Stimulated activated CD4-positive, alpha-beta T cell treated with anti-CD3 and anti-CD28 coated beads, Interleukin-12 subunit alpha, Interleukin-12 subunit beta, amount 100 ng/mL, for 24 hours (primary cell): ENCODE measurements around the gene SCCPDH.
"Not testable (repeated sequence)": the region's sequence is repeated elsewhere in the genome, so short reads cannot be mapped to it uniquely, and the experiment has no call there.

Source experiments
- DNase-seq, 2 experiments: peaks; one replicate each; pipeline ENCODE4 v3.0.0-alpha.2; 2020; ENCODE audit warnings: low read depth in 2 of 2

Gene SCCPDH

DNA sequence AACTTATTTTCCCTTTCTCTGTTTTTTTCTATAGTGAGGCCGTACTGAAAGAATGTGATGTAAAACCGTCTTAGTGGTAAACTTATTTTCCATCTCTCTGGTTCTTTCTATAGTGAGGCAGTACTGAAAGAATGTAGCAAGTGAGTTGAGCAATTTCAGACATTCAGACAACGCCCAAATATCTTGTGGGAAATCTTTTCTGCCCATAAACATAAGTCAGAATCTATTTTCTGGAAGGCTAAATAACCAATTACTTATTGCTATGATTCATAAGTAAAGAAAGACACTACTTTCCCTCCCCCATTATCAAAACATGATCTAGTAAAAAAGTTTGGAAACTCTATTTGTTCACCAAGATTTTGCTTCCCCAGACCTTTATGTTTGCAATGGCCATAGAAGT is 18.8 kb upstream of the SCCPDH start:
- no peak for DNase-seq

DNA sequence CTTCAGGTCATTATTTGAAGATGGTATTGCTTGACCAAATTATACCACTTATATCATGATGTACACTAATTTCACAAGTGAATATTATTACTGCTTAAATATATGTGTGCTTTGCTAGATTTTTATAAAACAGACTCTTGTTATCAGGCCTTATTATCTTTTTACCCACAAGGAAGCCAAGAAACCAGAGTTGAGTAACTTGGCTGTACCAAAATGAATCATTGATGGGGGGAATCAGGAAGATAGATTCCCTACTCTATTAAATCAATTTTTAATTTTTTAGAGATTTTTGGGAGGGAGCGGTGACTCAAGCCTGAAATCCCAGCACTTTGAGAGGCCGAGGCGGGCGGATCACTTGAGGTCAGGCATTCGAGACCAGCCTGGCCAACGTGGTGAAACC is 16.0 kb upstream of the SCCPDH start:
- no peak for DNase-seq

DNA sequence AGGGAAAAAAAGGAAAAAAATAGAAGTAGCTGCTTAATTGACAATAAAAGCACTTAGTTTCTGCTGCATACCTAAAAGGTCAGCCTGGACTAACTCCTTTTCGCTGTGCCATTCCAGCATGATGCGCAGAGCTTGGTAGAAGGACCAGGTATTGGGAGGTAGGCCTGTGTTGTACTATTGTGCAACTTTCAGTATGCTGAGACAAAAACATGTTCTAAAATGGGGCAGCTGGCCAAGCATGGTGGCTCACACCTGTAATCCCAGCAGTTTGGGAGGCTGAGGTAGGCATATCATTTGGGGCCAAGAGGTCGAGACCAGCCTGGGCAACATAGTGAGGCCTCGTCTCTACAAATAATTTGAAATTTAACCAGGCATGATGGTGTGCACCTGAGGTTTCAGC is 15.0 kb upstream of the SCCPDH start:
- no peak for DNase-seq

DNA sequence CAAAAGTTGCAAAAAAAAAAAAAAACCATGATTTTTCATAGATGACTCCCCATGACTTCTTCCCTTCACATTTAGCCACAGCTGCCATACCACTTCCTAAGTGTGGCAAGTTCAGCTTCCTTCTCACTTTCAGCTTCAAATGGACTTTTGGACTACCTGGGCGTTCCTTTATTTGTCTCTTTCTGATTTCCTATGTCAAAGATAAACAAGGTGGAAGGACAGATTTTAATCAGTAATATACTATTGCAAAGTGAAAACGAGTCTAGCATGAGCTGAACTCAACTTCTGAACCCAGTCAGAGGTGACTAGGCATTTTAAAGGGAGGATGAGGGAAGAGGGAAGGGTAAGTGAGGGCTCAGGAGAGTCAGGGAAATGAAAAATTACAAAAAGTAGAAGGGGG is 14.4 kb upstream of the SCCPDH start:
- DNase-seq: no peak

DNA sequence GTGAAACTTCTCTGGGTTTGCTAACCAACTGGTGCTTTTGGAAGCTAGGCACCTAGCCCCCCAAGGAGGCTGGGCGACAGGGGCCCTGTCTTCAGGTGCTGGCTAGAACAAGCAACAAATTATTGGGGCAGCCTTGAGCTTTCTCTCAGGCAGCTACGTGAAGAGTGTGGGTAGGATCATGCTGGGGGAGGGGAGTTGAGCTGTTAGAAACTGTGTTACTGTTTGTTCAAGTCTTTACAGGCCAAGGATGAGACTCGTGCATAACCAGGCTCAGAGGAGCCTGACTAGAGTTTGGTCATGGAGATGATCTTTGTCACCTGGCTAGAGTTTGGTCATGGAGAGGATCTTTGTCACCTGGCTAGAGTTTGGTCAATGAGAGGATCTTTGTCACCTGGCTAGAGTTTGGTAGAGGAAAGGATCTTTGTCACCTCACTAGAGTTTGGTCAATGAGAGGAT is 12.6 kb upstream of the SCCPDH start:
- DNase-seq: no peak

DNA sequence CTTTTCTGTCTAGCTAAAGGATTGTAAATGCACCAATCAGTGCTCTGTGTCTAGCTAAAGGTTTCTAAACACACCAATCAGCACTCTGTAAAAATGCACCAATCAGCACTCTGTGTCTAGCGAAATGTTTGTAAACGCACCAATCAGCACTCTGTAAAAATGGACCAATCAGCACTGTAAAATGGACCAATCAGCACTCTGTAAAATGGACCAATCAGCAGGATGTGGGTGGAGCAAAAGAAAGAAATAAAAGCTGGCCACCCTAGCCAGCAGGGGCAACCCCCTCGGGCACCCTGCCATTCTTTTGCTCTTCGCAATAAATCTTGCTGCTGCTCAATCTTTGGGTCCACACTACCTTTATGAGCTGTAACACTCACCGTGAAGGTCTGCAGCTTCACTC is 11.8 kb upstream of the SCCPDH start:
- not testable (repeated sequence) for DNase-seq

DNA sequence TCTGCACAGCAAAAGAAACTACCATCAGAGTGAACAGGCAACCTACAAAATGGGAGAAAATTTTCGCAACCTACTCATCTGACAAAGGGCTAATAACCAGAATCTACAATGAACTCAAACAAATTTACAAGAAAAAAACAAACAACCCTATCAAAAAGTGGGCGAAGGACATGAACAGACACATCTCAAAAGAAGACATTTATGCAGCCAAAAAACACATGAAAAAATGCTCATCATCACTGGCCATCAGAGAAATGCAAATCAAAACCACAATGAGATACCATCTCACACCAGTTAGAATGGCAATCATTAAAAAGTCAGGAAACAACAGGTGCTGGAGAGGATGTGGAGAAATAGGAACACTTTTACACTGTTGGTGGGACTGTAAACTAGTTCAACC is 4.8 kb upstream of the SCCPDH start:
- not testable (repeated sequence) for DNase-seq

DNA sequence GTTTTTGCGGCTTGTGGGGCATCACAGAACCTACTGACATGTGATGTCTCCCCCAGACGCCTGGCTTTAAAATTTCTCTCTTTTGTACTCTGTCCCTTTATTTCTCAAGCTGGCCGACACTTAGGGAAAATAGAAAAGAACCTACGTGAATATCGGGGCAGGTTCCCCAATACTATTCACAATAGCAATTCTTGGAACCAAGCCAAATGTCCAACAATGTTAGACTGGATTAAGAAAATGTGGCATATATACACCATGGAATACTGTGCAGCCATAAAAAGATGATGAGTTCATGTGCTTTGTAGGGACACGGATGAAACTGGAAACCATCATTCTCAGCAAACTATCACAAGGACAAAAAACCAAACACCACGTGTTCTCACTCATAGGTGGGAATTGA is 3.4 kb upstream of the SCCPDH start:
- not testable (repeated sequence) for DNase-seq

DNA sequence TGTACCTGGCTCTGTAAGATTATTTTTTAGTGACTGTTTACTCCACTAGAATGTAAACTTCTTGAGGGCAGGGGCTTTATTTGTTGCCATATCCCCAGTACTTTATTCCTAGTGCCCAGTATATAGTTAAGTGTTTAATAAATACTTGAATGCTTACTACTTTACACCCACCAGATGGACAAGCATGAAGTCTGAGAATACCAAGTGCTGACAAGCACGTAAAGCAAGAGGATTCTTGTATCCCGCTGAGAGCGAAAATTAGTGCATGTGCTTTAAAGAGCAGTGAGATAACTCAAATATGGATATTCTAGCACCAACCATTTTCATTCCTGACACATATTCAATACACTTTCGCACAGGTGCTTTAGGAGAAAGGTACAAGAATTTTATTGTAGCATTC is 1.5 kb upstream of the SCCPDH start:
- DNase-seq: no peak

DNA sequence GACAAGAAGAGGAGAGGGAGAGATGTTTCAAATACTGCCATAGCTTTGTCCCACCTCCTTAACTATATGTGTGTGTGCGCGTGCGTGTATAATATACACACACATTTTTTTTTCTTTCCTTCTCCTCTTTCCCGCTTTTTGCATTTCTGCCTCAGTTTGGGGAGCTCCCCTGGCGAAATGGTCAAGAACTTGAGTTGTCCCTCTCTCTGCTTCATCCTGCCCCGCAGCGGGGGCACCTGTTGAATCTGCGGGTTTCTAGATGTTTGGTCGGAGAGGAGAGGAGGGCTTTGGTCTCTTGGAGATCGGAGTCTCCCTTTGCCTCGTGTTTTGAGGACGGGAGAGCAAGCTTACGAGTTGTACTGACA is 504 bp downstream of the SCCPDH start:
- peak in 1 of 2 experiments; percentile 8 for DNase-seq

DNA sequence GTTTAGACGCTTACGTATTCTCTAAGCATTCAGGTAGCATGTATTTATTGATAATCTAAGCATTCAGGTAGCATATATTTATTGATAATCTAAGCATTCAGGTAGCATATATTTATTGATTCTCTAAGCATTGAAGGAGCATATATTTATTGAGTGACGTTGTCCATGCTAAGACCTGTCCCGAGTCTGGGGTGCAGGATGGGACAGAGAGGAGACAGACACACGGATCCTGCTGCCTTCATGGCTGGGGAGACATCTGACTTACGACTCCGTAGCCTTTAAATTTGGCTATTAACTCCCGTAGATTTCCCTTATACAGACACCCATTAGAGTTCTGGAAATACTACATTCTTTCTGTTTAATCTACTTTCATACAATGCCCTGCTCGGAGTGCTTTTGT is 982 bp downstream of the SCCPDH start:
- no peak for DNase-seq

DNA sequence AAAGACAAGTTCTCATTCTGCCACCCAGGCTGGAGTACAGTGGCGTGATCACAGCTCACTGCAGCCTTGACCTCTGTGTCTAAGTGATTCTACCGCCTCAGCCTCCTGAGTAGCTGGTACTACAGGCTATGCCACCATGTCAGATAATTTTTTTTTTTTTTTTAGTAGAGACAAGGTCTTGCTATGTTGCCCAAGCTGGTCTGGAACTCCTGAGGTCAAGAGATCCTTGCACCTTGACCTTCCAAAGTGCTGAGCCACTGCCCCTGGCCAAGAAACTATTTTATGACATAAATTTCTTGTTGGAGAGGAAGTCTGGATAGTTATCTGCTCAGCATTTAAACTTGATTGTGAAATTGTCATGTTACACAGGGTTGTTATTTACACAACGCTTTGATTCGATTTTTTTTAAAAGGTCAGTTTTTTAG is 2.1 kb downstream of the SCCPDH start:
- DNase-seq: no peak

DNA sequence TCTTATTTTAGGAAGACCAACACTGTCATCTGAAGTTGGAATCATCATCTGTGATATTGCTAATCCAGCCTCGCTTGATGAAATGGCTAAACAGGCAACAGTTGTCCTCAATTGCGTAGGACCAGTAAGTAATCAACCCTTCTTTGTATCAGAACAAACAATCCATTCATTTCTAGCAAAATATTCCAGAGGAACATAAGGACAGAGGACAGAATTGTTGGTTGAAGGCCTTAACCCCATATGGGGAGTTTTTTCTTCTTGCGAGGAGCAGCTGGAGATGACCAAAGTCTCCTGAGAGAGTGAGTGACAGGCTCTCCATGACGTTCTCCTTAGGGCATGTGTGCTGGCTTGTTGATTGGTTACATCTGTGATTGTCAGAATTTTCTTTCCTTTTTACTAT is 2.7 kb downstream of the SCCPDH start:
- DNase-seq: no peak

DNA sequence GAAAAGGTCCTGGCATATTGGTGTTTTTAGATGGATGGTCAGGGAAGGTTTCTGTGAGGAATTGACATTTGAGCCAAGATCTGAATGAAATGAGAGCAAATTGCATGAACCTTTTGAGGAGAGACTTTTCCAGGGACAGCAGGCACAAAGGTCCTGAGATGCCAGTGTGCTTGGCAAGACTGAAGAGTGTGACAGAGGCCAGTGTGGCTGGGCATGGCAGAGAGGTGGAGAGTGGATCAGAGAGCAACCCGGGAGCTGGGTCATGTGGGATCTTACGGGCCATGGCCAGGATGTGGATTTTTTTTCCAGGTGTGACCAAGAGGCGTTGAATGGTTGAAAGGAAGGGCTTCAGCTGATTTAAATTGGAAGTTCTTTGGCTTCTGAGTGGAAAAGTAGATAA is 3.4 kb downstream of the SCCPDH start:
- no peak for DNase-seq

DNA sequence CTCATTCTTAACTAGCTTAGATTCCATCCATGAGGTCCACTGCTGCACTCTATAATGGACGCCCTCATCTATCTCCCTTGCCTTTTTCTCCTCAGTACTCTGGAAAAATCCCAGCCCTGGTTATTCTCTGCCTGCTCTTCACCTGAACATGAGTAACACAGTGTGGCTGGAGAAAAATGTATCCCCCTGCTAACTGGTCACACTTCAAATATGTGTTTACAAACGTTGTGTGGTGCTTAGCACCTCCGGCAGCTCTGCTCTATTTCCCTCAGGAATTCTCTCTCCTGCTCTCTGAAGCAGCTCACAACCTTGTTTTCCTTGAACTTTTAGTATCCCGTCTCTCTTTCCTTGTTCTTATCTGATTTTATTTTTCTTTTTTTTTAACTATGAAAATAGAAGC is 4.1 kb downstream of the SCCPDH start:
- no peak for DNase-seq

DNA sequence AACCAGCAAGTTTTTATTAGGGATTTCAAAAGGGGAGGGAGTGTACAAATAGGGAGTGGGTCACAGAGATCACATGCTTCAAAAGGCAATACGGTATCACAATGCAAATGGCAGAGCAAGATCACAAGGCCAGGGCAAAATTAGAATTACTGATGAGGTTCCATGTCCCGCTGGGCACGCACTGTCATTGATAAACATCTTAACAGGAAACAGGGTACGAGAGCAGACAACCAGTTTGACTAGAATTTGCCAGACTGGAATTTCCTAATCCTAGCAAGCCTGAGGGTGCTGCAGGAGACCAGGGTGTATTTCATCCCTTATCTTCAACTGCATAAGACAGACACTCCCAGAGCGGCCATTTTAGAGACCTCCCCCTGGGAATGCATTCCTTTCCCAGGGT is 4.8 kb downstream of the SCCPDH start:
- DNase-seq: not testable (repeated sequence)

DNA sequence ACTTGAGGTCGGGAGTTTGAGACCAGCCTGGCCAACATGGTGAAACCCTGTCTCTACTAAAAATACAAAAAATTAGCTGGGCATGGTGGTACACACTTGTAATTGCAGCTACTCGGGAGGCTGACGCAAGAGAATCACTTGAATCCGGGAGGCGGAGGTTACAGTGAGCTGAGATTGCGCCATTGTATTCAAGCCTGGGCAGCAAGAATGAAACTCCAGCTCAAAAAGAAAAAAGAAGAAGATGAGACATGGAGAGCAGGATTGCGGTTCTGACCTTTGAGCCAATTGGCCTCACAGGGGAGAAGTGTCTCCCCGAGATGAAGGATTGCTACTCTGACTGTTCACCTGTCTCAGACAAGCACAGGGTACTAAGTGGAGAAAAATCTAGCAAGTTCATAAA is 6.6 kb downstream of the SCCPDH start:
- DNase-seq: no peak

DNA sequence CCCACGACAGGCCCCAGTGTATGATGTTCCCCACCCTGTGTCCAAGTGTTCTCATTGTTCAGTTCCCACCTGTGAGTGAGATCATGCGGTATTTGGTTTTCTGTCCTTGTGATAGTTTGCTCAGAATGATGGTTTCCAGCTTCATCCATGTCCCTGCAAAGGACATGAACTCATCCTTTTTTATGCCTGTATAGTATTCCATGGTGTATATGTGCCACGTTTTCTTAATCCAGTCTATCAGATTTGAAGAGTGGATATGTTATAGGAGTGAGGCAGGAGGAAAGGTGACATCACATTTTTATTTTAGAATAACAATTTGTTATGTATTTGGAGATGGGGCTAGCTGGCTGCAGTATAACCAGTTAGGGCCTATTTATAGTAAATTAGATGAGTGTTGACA is 7.7 kb downstream of the SCCPDH start:
- DNase-seq: not testable (repeated sequence)

DNA sequence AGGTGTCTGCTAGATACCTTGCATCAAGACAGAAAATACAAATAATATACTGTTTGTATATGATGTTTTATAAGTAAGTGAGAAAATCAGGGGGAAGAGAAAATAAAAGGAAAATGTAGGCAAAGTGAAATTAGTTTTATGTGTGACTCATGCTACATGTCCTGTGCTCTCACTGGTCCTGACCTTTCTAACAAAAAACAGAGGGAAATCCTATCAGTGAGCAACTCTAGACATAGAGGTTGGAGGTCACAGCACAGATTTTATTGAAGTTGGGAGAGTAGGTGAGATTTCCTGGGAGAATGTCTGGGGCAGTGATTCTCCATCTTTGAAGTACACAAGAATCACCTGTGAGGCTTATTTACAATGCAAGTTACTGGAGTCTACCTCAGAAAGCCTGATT is 9.5 kb downstream of the SCCPDH start:
- DNase-seq: no peak

DNA sequence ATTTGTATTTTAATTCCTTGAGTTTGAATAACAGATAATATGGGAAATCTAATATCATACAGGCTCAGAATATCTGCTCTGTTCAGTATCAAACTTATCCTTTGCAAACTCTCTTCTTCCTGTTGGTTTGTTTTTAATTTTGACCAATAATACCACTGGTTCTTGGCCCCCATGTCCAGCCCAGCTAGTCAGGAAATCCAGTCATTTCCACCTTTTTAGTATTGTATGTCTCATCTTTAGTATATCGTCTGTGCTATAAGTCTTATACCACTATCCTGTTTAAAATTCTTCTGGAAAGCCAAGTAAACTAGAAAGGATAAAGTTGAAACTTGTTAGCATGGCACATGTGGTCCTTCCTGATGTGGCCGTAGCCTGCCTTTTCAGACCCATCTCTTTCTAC is 10.7 kb downstream of the SCCPDH start:
- no peak for DNase-seq

DNA sequence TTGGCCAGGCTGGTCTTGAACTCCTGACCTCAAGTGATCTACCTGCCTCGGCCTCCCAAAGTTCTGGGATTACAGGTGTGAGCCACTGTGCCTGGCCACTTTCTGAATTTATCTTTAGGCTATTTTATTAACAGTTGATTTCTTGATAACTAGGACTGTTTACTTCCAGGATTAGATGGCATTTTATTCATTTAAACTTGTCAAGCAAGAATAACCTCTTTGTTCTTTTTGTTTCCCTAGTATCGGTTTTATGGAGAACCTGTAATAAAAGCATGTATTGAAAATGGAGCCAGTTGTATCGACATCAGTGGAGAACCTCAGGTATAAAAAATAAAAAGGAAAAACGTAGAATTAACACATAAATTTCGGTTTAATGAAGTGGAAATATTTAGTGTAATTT is 11.5 kb downstream of the SCCPDH start:
- no peak for DNase-seq

DNA sequence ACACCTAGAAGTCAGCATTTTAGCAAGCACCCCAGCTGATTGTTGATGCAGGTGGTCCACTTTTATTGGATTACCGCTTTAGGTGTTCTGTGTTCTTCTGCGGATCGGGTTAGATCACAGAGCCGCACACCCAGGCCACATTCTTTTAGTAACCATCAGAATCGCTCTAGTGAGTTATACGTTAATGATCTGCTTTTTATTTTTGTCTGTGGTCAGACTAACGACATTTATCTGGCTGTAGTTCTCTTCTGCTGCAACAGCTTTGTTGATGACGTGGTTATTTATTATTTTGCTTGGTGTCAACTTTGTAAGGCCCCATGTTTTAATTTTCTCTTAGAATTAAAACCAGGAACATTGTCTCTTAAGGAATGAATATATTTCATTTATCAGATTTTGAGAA is 18.2 kb downstream of the SCCPDH start:
- no peak for DNase-seq

DNA sequence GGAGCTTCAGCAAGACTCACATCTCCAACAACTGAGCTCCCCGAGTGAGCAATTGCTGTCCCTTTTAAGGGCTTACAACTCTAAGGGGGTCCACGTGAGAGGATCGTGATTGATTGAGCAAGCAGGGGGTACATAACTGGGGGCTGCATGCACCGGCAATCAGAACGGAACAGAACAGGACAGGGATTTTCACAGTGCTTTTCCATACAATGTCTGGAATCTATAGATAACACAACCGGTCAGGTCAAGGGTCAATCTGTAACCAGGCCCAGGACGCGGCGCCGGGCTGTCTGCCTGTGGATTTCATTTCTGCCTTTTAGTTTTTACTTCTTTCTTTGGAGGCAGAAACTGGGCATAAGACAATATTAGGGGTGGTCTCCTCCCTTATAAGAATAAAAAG is 21.9 kb downstream of the SCCPDH start:
- DNase-seq: not testable (repeated sequence)

DNA sequence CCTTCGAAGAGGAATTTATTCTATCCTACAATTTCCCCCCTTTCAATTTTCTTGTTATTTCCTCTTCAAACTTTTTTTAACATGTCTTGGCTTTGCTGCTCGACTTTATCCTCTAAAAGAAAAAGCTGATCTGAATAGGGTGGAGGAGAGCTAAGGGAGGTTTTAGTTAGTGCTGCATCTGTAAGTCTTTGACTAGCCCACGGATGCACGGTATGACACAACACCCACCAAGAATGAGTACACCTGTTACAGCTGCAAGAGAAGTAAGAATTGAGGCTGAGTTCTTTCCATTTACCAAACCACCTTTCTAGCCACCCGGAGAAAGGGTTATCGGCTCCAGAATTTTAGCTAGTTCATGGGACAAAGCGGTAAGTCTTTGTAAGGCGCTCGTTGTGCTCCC is 23.8 kb downstream of the SCCPDH start:
- no peak for DNase-seq

DNA sequence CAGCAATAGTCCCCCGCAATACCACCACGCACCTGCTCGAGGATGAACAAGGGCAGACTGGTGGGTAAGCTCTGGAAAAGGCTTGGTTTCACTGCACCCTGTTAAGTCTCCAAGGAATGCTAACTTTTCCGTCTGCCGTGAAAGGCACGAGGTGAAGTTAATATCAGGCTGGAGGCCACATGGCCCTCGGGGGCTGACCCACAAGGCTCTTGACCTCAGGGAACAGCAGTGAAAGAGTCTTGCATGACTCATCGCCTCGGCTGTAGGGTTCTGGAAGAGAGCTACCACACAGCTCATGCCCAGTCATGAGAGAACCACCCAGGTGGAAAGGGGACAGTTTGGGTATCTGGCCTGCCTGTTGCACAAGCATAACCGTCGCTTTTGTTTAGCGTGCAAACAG is 24.7 kb downstream of the SCCPDH start:
- no peak for DNase-seq
